AG09309 (cell line): Measurements from ENCODE around the gene CD151.

Experiments
- DNase-seq: peaks from one replicate; pipeline ENCODE4 v3.0.0-alpha.2; 2010; ENCODE audit warnings: low read depth
- H3K4me3 ChIP-seq: 2 replicates; pipeline ENCODE4 v1.5.1; 2011; ENCODE audit warnings: mild to moderate bottlenecking, low read depth, low read length, moderate library complexity; ENCODE audit not compliant: control insufficient read depth
- TF ChIP-seq, protein P1 (sequence below): IDR thresholded peaks from 2 replicates; pipeline ENCODE4 v1.5.1; 2011; ENCODE audit warnings: mild to moderate bottlenecking, low read depth, low read length, inconsistent platforms; ENCODE audit not compliant: insufficient read depth, control insufficient read depth; ENCODE audit errors: missing control alignments

CD151 gene

DNA sequence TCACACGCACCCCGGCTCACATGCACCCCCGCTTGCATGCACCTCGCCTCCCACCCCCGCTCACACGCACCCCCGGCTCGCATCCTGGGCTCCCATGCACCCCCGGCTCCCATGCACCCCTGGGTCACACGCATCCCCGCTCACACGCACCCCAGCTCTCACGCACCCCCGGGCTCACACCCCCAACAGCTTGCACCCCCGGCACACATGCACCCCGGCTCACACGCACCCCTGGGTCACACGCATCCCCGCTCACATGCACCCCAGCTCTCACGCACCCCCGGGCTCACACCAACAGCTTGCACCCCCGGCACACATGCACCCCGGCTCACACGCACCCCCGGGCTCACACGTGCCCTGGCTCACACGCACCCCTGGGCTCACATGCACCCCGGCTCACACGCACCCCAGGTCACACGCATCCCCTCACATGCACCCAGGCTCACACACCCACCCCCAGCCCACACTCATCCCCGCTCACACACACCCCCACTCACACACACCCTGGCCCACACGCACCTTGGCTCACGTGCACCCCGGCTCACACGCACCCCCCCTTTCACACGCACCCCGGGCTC is 26.1 kb downstream of the CD151 start:
- no peak for DNase-seq
- TF ChIP-seq, protein P1, sequence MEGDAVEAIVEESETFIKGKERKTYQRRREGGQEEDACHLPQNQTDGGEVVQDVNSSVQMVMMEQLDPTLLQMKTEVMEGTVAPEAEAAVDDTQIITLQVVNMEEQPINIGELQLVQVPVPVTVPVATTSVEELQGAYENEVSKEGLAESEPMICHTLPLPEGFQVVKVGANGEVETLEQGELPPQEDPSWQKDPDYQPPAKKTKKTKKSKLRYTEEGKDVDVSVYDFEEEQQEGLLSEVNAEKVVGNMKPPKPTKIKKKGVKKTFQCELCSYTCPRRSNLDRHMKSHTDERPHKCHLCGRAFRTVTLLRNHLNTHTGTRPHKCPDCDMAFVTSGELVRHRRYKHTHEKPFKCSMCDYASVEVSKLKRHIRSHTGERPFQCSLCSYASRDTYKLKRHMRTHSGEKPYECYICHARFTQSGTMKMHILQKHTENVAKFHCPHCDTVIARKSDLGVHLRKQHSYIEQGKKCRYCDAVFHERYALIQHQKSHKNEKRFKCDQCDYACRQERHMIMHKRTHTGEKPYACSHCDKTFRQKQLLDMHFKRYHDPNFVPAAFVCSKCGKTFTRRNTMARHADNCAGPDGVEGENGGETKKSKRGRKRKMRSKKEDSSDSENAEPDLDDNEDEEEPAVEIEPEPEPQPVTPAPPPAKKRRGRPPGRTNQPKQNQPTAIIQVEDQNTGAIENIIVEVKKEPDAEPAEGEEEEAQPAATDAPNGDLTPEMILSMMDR, result no peak
- no peak overlapping the region for H3K4me3 ChIP-seq

DNA sequence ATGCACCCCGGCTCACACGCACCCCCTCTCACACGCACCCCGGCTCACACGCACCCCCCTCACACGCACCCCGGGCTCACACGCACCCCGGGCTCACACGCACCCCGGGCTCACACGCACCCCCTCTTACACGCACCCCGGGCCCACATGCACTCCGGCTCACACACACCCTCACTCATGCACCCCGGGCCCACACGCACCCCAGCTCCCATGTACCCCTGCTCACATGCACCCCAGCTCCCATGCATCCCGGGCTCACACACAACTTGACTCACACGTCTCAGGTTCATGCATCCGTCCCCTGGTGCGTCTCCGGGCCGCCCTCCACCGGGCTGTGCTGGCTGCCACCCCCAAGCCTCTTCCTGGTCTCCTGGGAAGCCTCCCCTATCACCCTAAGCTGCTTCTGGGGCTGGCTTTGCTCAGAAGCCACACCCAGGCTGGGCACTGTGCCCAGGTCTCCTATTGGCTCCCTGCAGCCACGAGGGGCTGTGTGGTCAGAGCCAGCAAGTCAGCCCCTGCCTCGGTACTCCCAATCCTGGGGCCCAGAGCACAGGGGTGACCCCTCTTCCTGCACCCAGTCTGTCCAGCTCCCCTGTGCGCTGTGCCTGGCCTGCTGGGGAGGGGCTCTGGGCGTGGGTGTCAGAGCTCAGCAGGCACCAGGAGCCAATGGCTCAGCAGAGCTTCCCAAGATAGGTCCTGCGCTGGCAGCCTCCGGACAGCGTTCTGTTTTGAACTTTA is 26.8 kb downstream of the CD151 start:
- DNase-seq, result peak; percentile 21
- no peak overlapping the region for H3K4me3 ChIP-seq
- TF ChIP-seq, protein P1, result no peak

DNA sequence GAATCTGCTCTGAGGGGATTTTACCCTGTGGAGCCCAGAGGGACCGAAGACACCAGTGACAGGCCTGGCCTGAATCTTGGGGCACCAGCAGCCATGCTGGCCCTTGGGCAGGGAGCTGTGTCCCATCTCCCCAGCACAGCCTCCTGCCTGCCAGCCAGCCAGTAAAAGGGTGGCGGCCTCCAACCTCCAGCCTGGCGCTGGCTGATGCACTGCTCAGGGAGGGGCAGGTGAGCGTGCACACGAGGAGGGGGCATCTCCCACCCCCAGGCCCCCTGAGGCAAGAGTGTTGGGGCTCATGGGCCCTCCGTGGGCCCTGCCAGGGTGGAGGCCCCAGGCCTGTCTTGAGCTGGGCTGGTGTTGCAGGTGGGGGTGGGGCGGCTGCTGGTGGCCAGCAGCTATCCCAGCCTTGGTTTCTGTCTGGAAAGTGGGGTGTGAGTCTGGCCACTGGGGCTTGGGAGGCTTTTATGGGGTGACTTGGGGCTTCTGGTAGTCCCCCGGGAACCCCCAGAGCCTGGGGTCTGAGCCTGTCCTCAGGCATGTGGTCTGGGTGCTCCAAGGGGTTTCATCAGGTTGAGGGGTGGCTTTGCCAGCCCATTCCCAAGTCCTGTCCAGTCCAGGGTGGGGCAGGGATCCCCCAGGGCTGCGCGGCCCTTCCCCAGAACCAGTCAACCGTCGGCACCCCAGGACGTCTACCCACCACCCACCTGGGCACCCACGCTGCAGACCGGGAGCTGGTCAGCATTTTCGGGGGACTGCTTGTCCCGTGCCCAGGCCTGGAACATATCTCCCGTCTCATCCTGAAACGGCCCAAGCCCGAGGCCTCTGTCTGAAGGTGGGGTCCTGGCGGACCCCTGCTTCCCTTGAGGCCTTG is 27.7 kb downstream of the CD151 start:
- no peak overlapping the region for H3K4me3 ChIP-seq
- no peak for DNase-seq
- TF ChIP-seq, protein P1, result no peak

DNA sequence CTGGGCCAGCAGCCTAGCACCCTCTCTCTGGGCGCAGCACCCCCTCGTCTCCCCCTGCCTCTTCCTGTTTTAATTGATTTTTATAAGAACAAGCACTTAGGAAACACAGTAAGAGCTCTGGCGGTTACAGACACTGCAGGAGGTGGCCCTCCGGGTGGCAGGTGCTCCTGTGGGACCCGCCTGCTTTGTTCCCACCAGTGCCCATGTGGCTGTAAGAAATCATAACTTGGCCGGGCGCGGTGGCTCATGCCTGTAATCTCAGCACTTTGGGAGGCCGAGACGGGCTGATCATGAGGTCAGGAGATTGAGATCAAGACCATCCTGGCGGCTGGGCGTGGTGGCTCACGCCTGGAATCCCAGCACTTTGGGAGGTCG is 28.3 kb downstream of the CD151 start:
- H3K4me3 ChIP-seq, result no peak overlapping the region
- TF ChIP-seq, protein P1, result no peak
- no peak for DNase-seq

DNA sequence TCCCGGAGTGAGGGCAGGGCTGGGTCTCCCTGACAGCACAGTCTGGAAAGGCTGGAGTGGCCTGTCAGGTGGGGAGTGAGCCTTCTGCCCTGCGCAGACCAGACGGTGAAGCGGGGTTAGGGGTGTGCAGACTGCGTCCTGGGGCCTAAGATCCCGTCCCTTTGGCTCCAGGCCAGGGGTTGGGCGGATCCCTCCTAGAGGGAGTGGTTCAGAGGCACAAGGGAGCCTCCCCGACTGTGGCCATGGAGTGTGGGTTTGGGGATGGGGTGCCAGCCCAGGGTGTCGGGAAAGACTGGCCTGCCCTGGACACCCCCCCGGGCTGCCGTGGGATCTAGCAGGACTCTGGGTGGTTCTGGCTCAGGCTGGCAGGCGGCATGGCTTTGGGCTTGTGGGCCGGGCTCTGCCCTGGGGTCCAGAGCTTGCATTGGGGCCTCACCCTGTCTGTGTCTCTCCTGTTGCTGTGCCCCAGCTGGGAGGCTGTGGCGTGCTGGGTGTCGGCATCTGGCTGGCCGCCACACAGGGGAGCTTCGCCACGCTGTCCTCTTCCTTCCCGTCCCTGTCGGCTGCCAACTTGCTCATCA is 29.4 kb downstream of the CD151 start:
- TF ChIP-seq, protein P1, result no peak
- H3K4me3 ChIP-seq, result no peak overlapping the region
- no peak for DNase-seq

DNA sequence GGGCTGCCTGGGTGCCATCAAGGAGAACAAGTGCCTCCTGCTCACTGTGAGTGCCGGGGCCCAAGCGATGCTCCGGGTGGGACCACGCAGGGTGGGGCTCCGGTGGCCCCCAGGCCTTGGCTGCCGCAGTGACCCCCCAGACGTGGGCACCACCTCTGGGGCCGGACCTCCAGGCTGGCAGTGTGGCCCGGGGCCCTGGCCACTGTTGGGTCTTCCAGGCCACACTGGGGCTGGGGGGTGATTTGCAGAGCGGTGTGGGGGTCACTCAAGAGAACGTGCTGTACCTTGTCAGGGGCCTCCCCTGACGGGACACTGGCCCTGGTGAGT is 29.9 kb downstream of the CD151 start:
- TF ChIP-seq, protein P1, result no peak
- H3K4me3 ChIP-seq, result no peak overlapping the region
- DNase-seq, result no peak
